Sigmoid colon (tissue), 7 donors: ENCODE results near the gene RHBDF2. TPM values are rescaled to one million over a fixed set of nuclear protein-coding genes. Genes with fewer than 3 reads are reported as not detected.

Experiments used
- DNase-seq: peaks from one replicate; pipeline ENCODE4 v3.0.0-alpha.2; 2019
- H3K27ac ChIP-seq, 4 donors: fragments of 200-600 bp; sonication (generic); one replicate each; pipeline ENCODE4 v1.5.1; 2016 to 2019; ENCODE audit warnings: mild to moderate bottlenecking in 1 of 4
- H3K27me3 ChIP-seq, 3 donors: fragments of 200-600 bp; sonication (generic); one replicate each; pipeline ENCODE4 v1.5.1; 2019; ENCODE audit warnings: mild to moderate bottlenecking in 1 of 3
- H3K36me3 ChIP-seq, 4 donors: fragments of 200-600 bp; sonication (generic); one replicate each; pipeline ENCODE4 v1.5.1; 2016 to 2019
- H3K4me1 ChIP-seq, 4 donors: fragments of 200-600 bp; sonication (generic); one replicate each; pipeline ENCODE4 v1.5.1; 2017 to 2019
- H3K4me3 ChIP-seq, 4 donors: fragments of 200-600 bp; sonication (generic); one replicate each; pipeline ENCODE4 v1.5.1; 2017 to 2019; ENCODE audit warnings: mild to moderate bottlenecking in 2 of 4, moderate library complexity in 1 of 4
- H3K9me3 ChIP-seq, 4 donors: fragments of 200-600 bp in 3 of 4; sonication (generic) in 3 of 4; one replicate each; pipeline versions ENCODE4 v1.5.1 to v1.6.1; 2013 to 2019
- EP300 ChIP-seq, 4 donors: sonication (generic); formaldehyde crosslinking; IDR thresholded peaks; one replicate each; pipeline ENCODE4 v1.6.1; 2017; ENCODE audit warnings: antibody characterized with exemption in 4 of 4
- POLR2A ChIP-seq, 2 donors: fragments of 450-650 bp; IDR thresholded peaks; one replicate each; pipeline ENCODE4 v1.6.1; 2016; ENCODE audit warnings: antibody characterized with exemption in 2 of 2, mild to moderate bottlenecking in 2 of 2, moderate library complexity in 2 of 2
- POLR2AphosphoS5 ChIP-seq, 4 donors: sonication (generic); formaldehyde crosslinking; IDR thresholded peaks; one replicate each; pipeline ENCODE4 v1.6.1; 2017; ENCODE audit warnings: antibody characterized with exemption in 4 of 4
- WGBS, 2 donors: extraction: QIAGEN DNeasy Blood & Tissue Kit; methylation state at CpG; one replicate each; pipeline ENCODE4 v1.1.7; 2013; 5-methylcytosine and 5-hydroxymethylcytosine counted together
- intact Hi-C: fragments of 100-400 bp; cut with DNase I; formaldehyde crosslinking; loops from one replicate; pipeline ENCODE4 v1.15.1; 2023
- polyA plus RNA-seq, 3 donors: library from polyadenylated mRNA; stranded (reverse); fragments of 200-250 nt; gene quantifications; one replicate each; pipeline ENCODE4 v1.2.3, GENCODE V29; 2013
- total RNA-seq, 4 donors: library from RNA; depleted of rRNA; stranded (reverse); fragments of >200 nt; gene quantifications; one replicate each; pipeline ENCODE4 v1.1.0, GENCODE V29; 2016
- TF ChIP-seq, protein P1 (sequence below), 4 experiments: fragments of 450-650 bp in 3 of 4; fragments of 200-600 bp in 1 of 4; IDR thresholded peaks; one replicate each; pipeline ENCODE4 v1.5.1; 2016 to 2019; ENCODE audit warnings: antibody characterized with exemption in 4 of 4, mild to moderate bottlenecking in 3 of 4, moderate library complexity in 2 of 4
- donor health status: healthy with polysubstance abuse.
- donor health status: Bipolar disorder and iron deficiency.
- donor health status: healthy.

The RHBDF2 gene
- total and polyA plus RNA-seq, 7 donors, result 1.2 to 35.7 (median 11.1) TPM

DNA sequence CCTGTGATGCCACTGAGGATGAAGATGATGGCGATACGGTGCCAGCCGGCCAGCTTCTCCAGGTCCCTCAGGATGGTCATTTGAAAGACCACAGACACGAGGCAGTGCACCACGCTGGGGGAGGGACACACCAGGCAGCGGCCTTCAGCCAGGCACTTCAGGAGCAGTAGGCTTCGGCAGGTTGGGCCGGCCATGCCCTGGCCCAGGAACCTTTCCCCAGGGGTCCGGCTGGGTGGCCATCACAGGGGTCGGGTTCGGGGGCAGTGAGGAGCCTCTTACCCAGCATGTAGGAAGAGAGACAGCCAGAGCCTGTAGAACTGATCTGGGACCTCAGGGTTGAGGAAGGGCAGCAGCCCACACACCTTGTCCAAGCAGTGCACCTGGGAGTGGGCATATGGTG lies 28.5 kb downstream of the RHBDF2 start:
- H3K9me3 ChIP-seq, result no peaks in the 10 kb centered on the region
- H3K36me3 ChIP-seq, result peaks cover 0 to 3% (median 2%) of the 10 kb centered on the region in 4 donors
- H3K27me3 ChIP-seq, result no peaks in the 10 kb centered on the region
- intact Hi-C loops, result no loop called here
- H3K4me3 ChIP-seq, result no peak overlapping the region
- no peaks in the 10 kb centered on the region for H3K4me1 ChIP-seq
- no peak overlapping the region for H3K27ac ChIP-seq
- TF ChIP-seq EP300 (IDR thresholded peaks at IDR 0.05) (no peak), POLR2AphosphoS5 (IDR thresholded peaks at IDR 0.05) (no peak), POLR2A (IDR thresholded peaks at IDR 0.05) (no peak)
- TF ChIP-seq, protein P1, sequence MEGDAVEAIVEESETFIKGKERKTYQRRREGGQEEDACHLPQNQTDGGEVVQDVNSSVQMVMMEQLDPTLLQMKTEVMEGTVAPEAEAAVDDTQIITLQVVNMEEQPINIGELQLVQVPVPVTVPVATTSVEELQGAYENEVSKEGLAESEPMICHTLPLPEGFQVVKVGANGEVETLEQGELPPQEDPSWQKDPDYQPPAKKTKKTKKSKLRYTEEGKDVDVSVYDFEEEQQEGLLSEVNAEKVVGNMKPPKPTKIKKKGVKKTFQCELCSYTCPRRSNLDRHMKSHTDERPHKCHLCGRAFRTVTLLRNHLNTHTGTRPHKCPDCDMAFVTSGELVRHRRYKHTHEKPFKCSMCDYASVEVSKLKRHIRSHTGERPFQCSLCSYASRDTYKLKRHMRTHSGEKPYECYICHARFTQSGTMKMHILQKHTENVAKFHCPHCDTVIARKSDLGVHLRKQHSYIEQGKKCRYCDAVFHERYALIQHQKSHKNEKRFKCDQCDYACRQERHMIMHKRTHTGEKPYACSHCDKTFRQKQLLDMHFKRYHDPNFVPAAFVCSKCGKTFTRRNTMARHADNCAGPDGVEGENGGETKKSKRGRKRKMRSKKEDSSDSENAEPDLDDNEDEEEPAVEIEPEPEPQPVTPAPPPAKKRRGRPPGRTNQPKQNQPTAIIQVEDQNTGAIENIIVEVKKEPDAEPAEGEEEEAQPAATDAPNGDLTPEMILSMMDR (IDR thresholded peaks at IDR 0.05), result no peak
- DNase-seq, result no peak
- 95 to 96% methylated on average over 11 of the region's 11 CpGs for WGBS, 2 donors

DNA sequence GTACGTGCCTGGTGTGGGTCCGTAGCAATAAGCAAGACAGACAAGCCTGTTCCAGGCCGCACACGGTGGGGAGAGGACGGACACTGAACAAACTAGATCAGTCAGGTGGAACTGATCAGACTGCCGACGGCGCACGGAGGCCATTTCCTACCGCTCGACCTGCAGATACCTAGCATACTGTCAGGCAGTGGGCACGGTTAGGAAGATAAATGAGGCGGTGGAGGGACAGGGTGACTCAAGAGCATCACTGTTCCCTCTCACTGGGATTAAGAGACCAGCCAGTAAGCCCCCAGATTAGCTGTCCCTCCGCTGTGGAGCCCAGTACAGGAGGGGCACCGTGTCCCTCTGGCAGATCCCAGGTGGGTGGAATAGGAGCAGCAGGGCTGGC lies 29.0 kb downstream of the RHBDF2 start:
- Histone ChIP-seq H3K4me1 (no peaks in the 10 kb centered on the region), H3K4me3 (no peak overlapping the region), H3K36me3 (peaks cover 0 to 3% (median 2%) of the 10 kb centered on the region in 4 donors), H3K27ac (no peak overlapping the region), H3K9me3 (no peaks in the 10 kb centered on the region), H3K27me3 (no peaks in the 10 kb centered on the region)
- TF ChIP-seq POLR2AphosphoS5 (IDR thresholded peaks at IDR 0.05), result no peak
- TF ChIP-seq, protein P1 (IDR thresholded peaks at IDR 0.05), result no peak
- no peak for TF ChIP-seq POLR2A (IDR thresholded peaks at IDR 0.05)
- TF ChIP-seq EP300 (IDR thresholded peaks at IDR 0.05), result no peak
- WGBS, 2 donors, result 94% methylated on average over 15 of the region's 15 CpGs
- DNase-seq, result no peak
- intact Hi-C loops, result no loop called here

DNA sequence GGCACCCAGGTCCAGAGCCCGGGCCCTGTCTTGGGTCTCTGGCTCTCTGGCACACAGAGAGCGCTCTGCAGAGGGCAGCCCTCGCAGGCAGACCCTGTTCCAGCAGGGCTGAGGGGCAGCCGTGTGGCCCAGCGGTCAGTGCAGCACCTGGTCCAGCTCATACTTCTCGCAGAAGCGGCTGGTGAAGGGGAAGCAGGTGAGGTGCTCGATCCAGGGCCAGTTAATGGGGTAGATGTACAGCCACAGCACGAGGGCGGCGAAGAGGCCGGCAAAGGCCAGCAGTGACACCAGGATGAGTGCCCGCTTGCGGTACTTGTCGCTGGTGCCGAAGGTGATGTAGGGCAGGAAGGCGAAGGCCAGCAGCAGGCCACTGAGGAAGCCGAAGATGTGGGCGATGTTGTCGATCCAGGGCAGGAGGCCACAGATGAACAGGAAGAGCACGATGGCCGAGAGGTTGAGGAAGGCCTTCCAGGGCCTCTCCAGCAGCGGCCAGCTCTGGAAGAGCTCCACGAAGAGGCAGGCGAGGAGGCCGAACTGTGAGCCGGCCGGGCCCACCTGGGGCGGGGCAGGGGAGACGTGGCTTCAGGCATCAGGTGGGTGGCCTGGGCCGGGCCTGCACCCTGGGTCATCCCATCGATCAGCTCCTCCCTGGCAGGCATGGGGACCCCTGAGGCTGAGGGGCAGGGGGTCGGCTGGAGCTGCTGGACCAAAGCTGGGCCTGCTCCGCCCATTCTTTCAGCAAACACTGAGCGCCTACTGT lies 29.5 kb downstream of the RHBDF2 start:
- no peaks in the 10 kb centered on the region for H3K27me3 ChIP-seq
- H3K36me3 ChIP-seq, result peaks cover 0 to 3% (median 2%) of the 10 kb centered on the region in 4 donors
- no peak for DNase-seq
- intact Hi-C loops, result no loop called here
- no peak overlapping the region for H3K27ac ChIP-seq
- TF ChIP-seq, protein P1 (IDR thresholded peaks at IDR 0.05), result no peak
- no peak for TF ChIP-seq POLR2A (IDR thresholded peaks at IDR 0.05)
- TF ChIP-seq POLR2AphosphoS5 (IDR thresholded peaks at IDR 0.05), result no peak
- no peak for TF ChIP-seq EP300 (IDR thresholded peaks at IDR 0.05)
- 91 to 94% methylated on average over 35 of the region's 35 CpGs for WGBS, 2 donors
- no peak overlapping the region for H3K4me3 ChIP-seq
- H3K4me1 ChIP-seq, result no peaks in the 10 kb centered on the region
- H3K9me3 ChIP-seq, result no peaks in the 10 kb centered on the region

DNA sequence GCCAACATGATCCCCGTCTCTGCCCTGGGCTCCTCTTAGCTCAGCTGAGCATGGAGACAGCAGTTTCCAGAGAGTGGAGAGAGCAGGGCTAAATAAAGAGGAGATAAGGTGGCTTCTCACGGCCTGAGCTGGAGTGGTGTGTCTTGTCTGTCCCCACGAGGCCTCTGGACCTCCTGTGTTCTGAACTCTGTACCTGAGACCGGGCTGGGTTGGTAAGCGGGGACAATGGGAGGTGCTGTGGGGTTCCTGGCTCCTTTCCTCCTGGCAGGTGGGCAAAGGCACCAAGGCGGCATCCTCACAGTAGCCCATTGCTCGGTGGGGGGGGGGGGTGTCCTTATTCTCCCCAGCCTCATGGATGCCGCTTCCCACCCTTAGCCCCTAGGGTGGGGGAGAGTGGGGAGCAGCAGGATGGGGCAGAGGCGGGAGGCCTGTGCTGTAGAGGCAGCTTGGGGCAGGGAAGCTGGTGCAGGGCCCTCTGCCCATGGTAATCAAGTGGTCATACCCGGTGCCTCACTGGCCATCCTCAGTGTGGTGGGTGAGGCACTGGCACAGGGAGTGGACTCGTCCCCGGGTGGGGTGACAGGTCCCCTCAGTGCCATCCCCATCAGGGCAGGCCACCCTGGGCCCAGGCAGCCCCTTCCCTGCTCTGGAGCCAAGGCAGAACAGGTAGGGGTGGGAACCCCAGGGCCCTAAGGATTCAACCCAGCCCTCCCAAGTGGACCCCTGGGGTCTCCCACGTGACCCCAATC lies 31.1 kb downstream of the RHBDF2 start:
- 76 to 90% methylated on average over 13 of the region's 13 CpGs for WGBS, 2 donors
- intact Hi-C loops, result no loop called here
- H3K36me3 ChIP-seq, result peaks cover 0 to 3% (median 2%) of the 10 kb centered on the region in 4 donors

More for the DNA sequence above, 31.1 kb downstream of the RHBDF2 start:
- DNase-seq, result no peak
- Histone ChIP-seq H3K27ac (no peak overlapping the region), H3K9me3 (no peaks in the 10 kb centered on the region), H3K4me3 (no peak overlapping the region), H3K4me1 (no peaks in the 10 kb centered on the region), H3K27me3 (no peaks in the 10 kb centered on the region)
- no peak for TF ChIP-seq POLR2A (IDR thresholded peaks at IDR 0.05)
- no peak for TF ChIP-seq EP300 (IDR thresholded peaks at IDR 0.05)
- TF ChIP-seq, protein P1 (IDR thresholded peaks at IDR 0.05), result no peak
- no peak for TF ChIP-seq POLR2AphosphoS5 (IDR thresholded peaks at IDR 0.05)
